Fibroblast of villous mesenchyme (primary cell): ENCODE measurements around the gene ASTN2. TPM values are rescaled to one million over a fixed set of nuclear protein-coding genes. Genes with fewer than 3 reads are reported as not detected.
"Not testable (repeated sequence)": the region's sequence is repeated elsewhere in the genome, so short reads cannot be mapped to it uniquely, and the experiment has no call there.

Experiments
- DNase-seq: peaks from one replicate; pipeline ENCODE4 v3.0.0-alpha.2; 2010; ENCODE audit warnings: low read depth
- H3K4me3 ChIP-seq: 2 replicates; pipeline ENCODE4 v1.5.1; 2011; ENCODE audit warnings: low read depth, mild to moderate bottlenecking, low read length
- CTCF ChIP-seq: IDR thresholded peaks from 2 replicates; pipeline ENCODE4 v1.5.1; 2012; ENCODE audit warnings: low read depth, mild to moderate bottlenecking, low read length; ENCODE audit not compliant: insufficient read depth
- total RNA-seq: library from RNA; depleted of rRNA; stranded (reverse); fragments of >200 nt; gene quantifications from 2 replicates; pipeline ENCODE4 v1.2.3, GENCODE V29; 2012

Gene ASTN2
- total RNA-seq, 1 donor = 5.6 TPM

GRCh38 chr9:116859763-116860162 lies 555.1 kb downstream of the ASTN2 start:
- no peak for TF ChIP-seq CTCF

GRCh38 chr9:116857321-116857720 lies 557.5 kb downstream of the ASTN2 start:
- no peak for TF ChIP-seq CTCF
- DNase-seq = no peak
- no peak overlapping the region for H3K4me3 ChIP-seq

More at GRCh38 chr9:116859763-116860162, 555.1 kb downstream of the ASTN2 start:
- no peak overlapping the region for H3K4me3 ChIP-seq
- DNase-seq = no peak

GRCh38 chr9:116855881-116856662 lies 558.8 kb downstream of the ASTN2 start:
- DNase-seq = no peak
- no peak overlapping the region for H3K4me3 ChIP-seq
- TF ChIP-seq CTCF = no peak

- DNase-seq = no peak
- no peak for TF ChIP-seq CTCF
- no peak overlapping the region for H3K4me3 ChIP-seq
These were observed 565.1 kb downstream of the ASTN2 start for GRCh38 chr9:116849721-116850120.

GRCh38 chr9:116844621-116845020 lies 570.2 kb downstream of the ASTN2 start:
- no peak for TF ChIP-seq CTCF
- no peak overlapping the region for H3K4me3 ChIP-seq
- no peak for DNase-seq

- H3K4me3 ChIP-seq = no peak overlapping the region
- no peak for DNase-seq
- TF ChIP-seq CTCF = no peak
These were observed 570.8 kb downstream of the ASTN2 start for GRCh38 chr9:116843863-116844620.

GRCh38 chr9:116842658-116843057 lies 572.2 kb downstream of the ASTN2 start:
- DNase-seq = no peak
- no peak for TF ChIP-seq CTCF

GRCh38 chr9:116838468-116838867 lies 576.4 kb downstream of the ASTN2 start:
- not testable (repeated sequence) for DNase-seq, H3K4me3 ChIP-seq

More at GRCh38 chr9:116842658-116843057, 572.2 kb downstream of the ASTN2 start:
- no peak overlapping the region for H3K4me3 ChIP-seq
